HCT116 (cell line): ENCODE measurements around the gene MORF4L2. TPM values are rescaled to one million over a fixed set of nuclear protein-coding genes. Genes with fewer than 3 reads are reported as not detected.

Source experiments
- ATAC-seq: fragments of 200-7000 bp; cut with Tn5 transposase; 2 replicates; pipeline ENCODE4 v1.9.1; 2020; ENCODE audit warnings: mild to moderate bottlenecking, moderate library complexity
- BruUV-seq: library from RNA; stranded (reverse); fragments of 400-500 nt; replicated peaks from 2 replicates; lab custom pipeline; 2021; lab: Mats Ljungman, UMichigan
- CTCF ChIA-PET: fragments of 300-600 bp; sonication (Branson Sonifier 250); formaldehyde crosslinking; loops from one replicate; lab custom pipeline; 2021; ENCODE audit warnings: antibody characterized with exemption; lab: Charles Lee
- POLR2A ChIA-PET: fragments of 300-600, 350-600 bp; sonication (Branson Sonifier 250); formaldehyde crosslinking; loops from one replicate; lab custom pipeline; 2021; ENCODE audit warnings: antibody characterized with exemption; lab: Charles Lee
- RAD21 ChIA-PET, 2 experiments: fragments of 300-600 bp; sonication (Branson Sonifier 250); formaldehyde crosslinking; loops; one replicate each; lab custom pipeline; 2023; ENCODE audit warnings: low total read pairs in 2 of 2; ENCODE audit not compliant: uncharacterized antibody in 2 of 2, unreplicated experiment in 2 of 2, low non-redundant PET in 1 of 2; lab: Charles Lee
- DNase-seq: peaks from one replicate; pipeline ENCODE4 v3.0.0-alpha.2; 2010; ENCODE audit warnings: low read depth, low spot score
- H2AFZ ChIP-seq: fragments of 200-600 bp; shearing (Covaris generic), sonication (generic); 2 replicates; pipeline ENCODE4 v1.6.1; 2017; ENCODE audit warnings: low read depth, mixed run types, mixed read lengths, antibody characterized with exemption, low read length; ENCODE audit not compliant: poor library complexity, severe bottlenecking
- H3K27ac ChIP-seq: 2 replicates; pipeline ENCODE4 v1.5.1; 2012; ENCODE audit warnings: low read depth, low read length
- H3K27me3 ChIP-seq: fragments of 200-600 bp; sonication (generic); 2 replicates; pipeline ENCODE4 v1.6.1; 2016; ENCODE audit warnings: mixed run types, low read length, mixed read lengths; ENCODE audit not compliant: insufficient read depth
- H3K36me3 ChIP-seq, 2 experiments: fragments of 200-500 bp in 1 of 2; fragments of 200-600 bp in 1 of 2; sonication (Bioruptor generic) in 1 of 2; sonication (generic) in 1 of 2; 2 replicates each; pipeline versions ENCODE4 v1.5.1 to v1.6.1; 2014 to 2016; ENCODE audit warnings: low read length in 2 of 2, inconsistent platforms in 1 of 2, mixed read lengths in 1 of 2, mixed run types in 1 of 2; ENCODE audit not compliant: insufficient read depth in 2 of 2, control insufficient read depth in 1 of 2
- H3K4me1 ChIP-seq, 2 experiments: fragments of 200-600 bp in 1 of 2; sonication (generic) in 1 of 2; 2 replicates each; pipeline versions ENCODE4 v1.5.1 to v1.6.1; 2012 to 2017; ENCODE audit warnings: low read length in 2 of 2, inconsistent platforms in 1 of 2, mild to moderate bottlenecking in 1 of 2, mixed read lengths in 1 of 2, mixed run types in 1 of 2, moderate library complexity in 1 of 2; ENCODE audit not compliant: insufficient read depth in 2 of 2, control insufficient read depth in 1 of 2
- H3K4me2 ChIP-seq: fragments of 200-600 bp; sonication (generic); 2 replicates; pipeline ENCODE4 v1.6.1; 2017; ENCODE audit warnings: mixed run types, low read length, mixed read lengths
- H3K4me3 ChIP-seq, 2 experiments: fragments of 200-600 bp in 1 of 2; sonication (generic) in 1 of 2; replicated peaks in 1 of 2; 2 replicates each; pipeline ENCODE4 v1.5.1; 2011 to 2016; ENCODE audit warnings: low read length in 2 of 2, control low read depth in 1 of 2, low read depth in 1 of 2, mild to moderate bottlenecking in 1 of 2, mixed read lengths in 1 of 2, mixed run types in 1 of 2
- H3K79me2 ChIP-seq: fragments of 200-600 bp; sonication (generic); 2 replicates; pipeline ENCODE4 v1.6.1; 2017; ENCODE audit warnings: mild to moderate bottlenecking, mixed run types, low read length, moderate library complexity, mixed read lengths; ENCODE audit not compliant: insufficient read depth
- H3K9ac ChIP-seq: fragments of 200-600 bp; sonication (generic); 2 replicates; pipeline ENCODE4 v1.6.1; 2016; ENCODE audit warnings: low read length, mixed read lengths
- H3K9me2 ChIP-seq: fragments of 200-600 bp; sonication (generic), shearing (Covaris generic); 2 replicates; pipeline ENCODE4 v1.6.1; 2017; ENCODE audit warnings: mixed run types, mild to moderate bottlenecking, moderate library complexity; ENCODE audit not compliant: insufficient read depth
- H3K9me3 ChIP-seq, 2 experiments: fragments of 200-500 bp in 1 of 2; fragments of 200-600 bp in 1 of 2; sonication (Bioruptor generic) in 1 of 2; sonication (generic) in 1 of 2; 2 replicates each; pipeline ENCODE4 v1.6.1; 2014 to 2017; ENCODE audit warnings: low read length in 2 of 2, mixed read lengths in 2 of 2, inconsistent platforms in 1 of 2, low read depth in 1 of 2, mild to moderate bottlenecking in 1 of 2, mixed run types in 1 of 2, moderate library complexity in 1 of 2; ENCODE audit not compliant: control insufficient read depth in 1 of 2, insufficient read depth in 1 of 2
- H4K20me1 ChIP-seq: fragments of 200-600 bp; sonication (generic), shearing (Covaris generic); 2 replicates; pipeline ENCODE4 v1.6.1; 2017; ENCODE audit warnings: mixed run types, mild to moderate bottlenecking, moderate library complexity; ENCODE audit not compliant: insufficient read depth
- CBX3 ChIP-seq: IDR thresholded peaks from 2 replicates; pipeline ENCODE4 v1.6.1; 2012; ENCODE audit warnings: low read depth
- CEBPB ChIP-seq: IDR thresholded peaks from 2 replicates; pipeline ENCODE4 v1.6.1; 2012; ENCODE audit warnings: low read depth
- EGR1 ChIP-seq: IDR thresholded peaks from 2 replicates; pipeline ENCODE4 v1.6.1; 2012; ENCODE audit warnings: low read depth
- ELF1 ChIP-seq: IDR thresholded peaks from 2 replicates; pipeline ENCODE4 v1.6.1; 2012; ENCODE audit warnings: low read depth, borderline replicate concordance
- EZH2 ChIP-seq: fragments of 200-600 bp; sonication (generic); IDR thresholded peaks from 2 replicates; pipeline ENCODE4 v1.6.1; 2017; ENCODE audit warnings: antibody characterized with exemption, mixed run types
- FOSL1 ChIP-seq: IDR thresholded peaks from 2 replicates; pipeline ENCODE4 v1.6.1; 2012; ENCODE audit warnings: low read depth
- RAD21 ChIP-seq: IDR thresholded peaks from 2 replicates; pipeline ENCODE4 v1.6.1; 2012; ENCODE audit warnings: low read depth, mild to moderate bottlenecking
- SIN3A ChIP-seq: IDR thresholded peaks from 2 replicates; pipeline ENCODE4 v1.6.1; 2012; ENCODE audit warnings: low read depth
- SP1 ChIP-seq: IDR thresholded peaks from 2 replicates; pipeline ENCODE4 v1.6.1; 2012; ENCODE audit warnings: low read depth
- ZFX ChIP-seq: fragments of 450-650 bp; IDR thresholded peaks from 2 replicates; pipeline ENCODE4 v1.6.1; 2017
- ZNF274 ChIP-seq: fragments of 200-500 bp; sonication (Bioruptor generic); IDR thresholded peaks from 2 replicates; pipeline ENCODE4 v1.6.1; 2014; ENCODE audit warnings: mild to moderate bottlenecking, low read depth, low read length, inconsistent platforms
- intact Hi-C: fragments of 100-400 bp; cut with micrococcal nuclease; formaldehyde crosslinking; loops from 2 replicates; pipeline ENCODE4 v1.10.0; 2022
- total RNA-seq: library from RNA; stranded (reverse); gene quantifications from one replicate; pipeline ENCODE4 v1.2.1, GENCODE V29; 2021; ENCODE audit not compliant: unreplicated experiment
- TF ChIP-seq, protein P1 (sequence below): IDR thresholded peaks from 2 replicates; pipeline ENCODE4 v1.6.1; 2012
- TF ChIP-seq, protein P2 (sequence below), 3 experiments: fragments of 200-600 bp in 1 of 3; sonication (generic) in 1 of 3; IDR thresholded peaks in 2 of 3; conservative IDR thresholded peaks in 1 of 3; 2 replicates each; pipeline ENCODE4 v1.5.1; 2012 to 2017; ENCODE audit warnings: low read depth in 2 of 3, low read length in 2 of 3, antibody characterized with exemption in 1 of 3, borderline replicate concordance in 1 of 3, control low read depth in 1 of 3, mild to moderate bottlenecking in 1 of 3, mixed read lengths in 1 of 3, mixed run types in 1 of 3, moderate library complexity in 1 of 3; ENCODE audit not compliant: insufficient read depth in 1 of 3
- TF ChIP-seq, protein P3 (sequence below): IDR thresholded peaks from 2 replicates; pipeline ENCODE4 v1.6.1; 2012; ENCODE audit warnings: low read depth
- TF ChIP-seq, protein P4 (sequence below): IDR thresholded peaks from 2 replicates; pipeline ENCODE4 v1.6.1; 2011; ENCODE audit warnings: mild to moderate bottlenecking, low read length, moderate library complexity; ENCODE audit not compliant: insufficient replicate concordance; ENCODE audit errors: extremely low read depth

MORF4L2 gene
- total RNA-seq, 1 experiment from 2014 or later, result 308 TPM

DNA sequence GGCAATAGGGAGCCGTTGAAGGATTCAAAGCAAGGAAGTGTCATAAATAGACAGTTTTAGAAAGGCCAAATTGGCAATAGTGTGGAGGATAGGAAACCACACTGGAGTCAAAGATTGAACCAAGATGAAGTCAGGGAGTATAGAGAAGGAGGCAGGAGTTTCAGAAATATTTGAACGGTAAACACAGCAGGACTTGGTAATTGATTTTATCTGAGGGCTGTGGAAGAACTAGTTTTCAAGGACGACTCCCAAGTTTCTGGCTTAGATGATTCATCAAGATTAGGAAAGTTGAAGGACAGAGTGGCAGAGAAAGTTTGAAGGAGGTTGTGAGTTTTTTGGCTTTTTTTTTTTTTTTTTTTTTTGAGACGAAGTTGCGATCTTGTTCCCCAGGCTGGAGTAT is 12.7 kb upstream of the MORF4L2 start:
- Histone ChIP-seq H3K4me3 (no peak overlapping the region), H3K9me2 (no peaks in the 10 kb centered on the region), H3K27me3 (no peaks in the 10 kb centered on the region; the same call in 1 of the 2 replicates), H2AFZ (no peak overlapping the region), H4K20me1 (no peaks in the 10 kb centered on the region), H3K79me2 (no peaks in the 10 kb centered on the region), H3K36me3 (no peaks in the 10 kb centered on the region), H3K9ac (no peak overlapping the region), H3K9me3 (no peaks in the 10 kb centered on the region), H3K4me1 (no peaks in the 10 kb centered on the region), H3K27ac (no peak overlapping the region), H3K4me2 (no peak overlapping the region)
- ChIA-PET POLR2A (no interaction called here), RAD21 (no interaction called here), CTCF (no interaction called here)
- ATAC-seq, result no peak
- intact Hi-C loops, result no loop called here
- TF ChIP-seq CBX3 (no peak), SIN3A (no peak), ZFX (no peak)
- no TSS peak for BruUV-seq
- DNase-seq, result no peak

DNA sequence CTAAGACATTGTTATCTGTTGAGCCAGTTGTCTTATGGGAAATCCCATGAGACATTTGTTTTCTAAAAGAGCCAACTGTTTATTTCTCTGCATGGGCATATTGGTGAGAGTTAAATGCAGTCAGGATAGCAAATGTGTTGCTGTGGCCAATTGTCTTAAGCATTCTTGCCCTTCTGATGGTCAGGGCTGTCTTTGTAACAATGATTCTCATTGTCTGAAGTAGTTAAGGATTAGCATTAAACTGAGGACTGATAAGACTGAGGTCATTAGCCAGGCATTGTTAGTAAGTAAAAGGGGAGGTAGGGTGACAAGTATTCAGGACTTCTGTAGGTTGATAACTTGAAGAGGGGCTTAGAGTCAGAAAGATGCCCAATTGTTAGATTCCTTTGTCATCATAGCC is 11.2 kb upstream of the MORF4L2 start:
- ChIA-PET CTCF (no interaction called here), POLR2A (no interaction called here), RAD21 (no interaction called here)
- Histone ChIP-seq H3K9me3 (no peaks in the 10 kb centered on the region), H3K27me3 (no peaks in the 10 kb centered on the region), H3K27ac (no peak overlapping the region), H3K4me1 (no peaks in the 10 kb centered on the region), H3K36me3 (no peaks in the 10 kb centered on the region), H3K9ac (no peak overlapping the region), H3K79me2 (no peaks in the 10 kb centered on the region), H3K4me3 (no peak overlapping the region), H4K20me1 (no peaks in the 10 kb centered on the region), H3K9me2 (no peaks in the 10 kb centered on the region), H2AFZ (no peak overlapping the region), H3K4me2 (no peak overlapping the region)
- intact Hi-C loops, result no loop called here
- BruUV-seq, result no TSS peak
- DNase-seq, result no peak
- ATAC-seq, result no peak
- TF ChIP-seq ZNF274 (no peak), CEBPB (no peak), ELF1 (no peak), ZFX (no peak), FOSL1 (no peak), SP1 (no peak), EZH2 (no peak), RAD21 (no peak), EGR1 (no peak)
- TF ChIP-seq, protein P1, sequence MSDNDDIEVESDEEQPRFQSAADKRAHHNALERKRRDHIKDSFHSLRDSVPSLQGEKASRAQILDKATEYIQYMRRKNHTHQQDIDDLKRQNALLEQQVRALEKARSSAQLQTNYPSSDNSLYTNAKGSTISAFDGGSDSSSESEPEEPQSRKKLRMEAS, result no peak
- TF ChIP-seq, protein P2, sequence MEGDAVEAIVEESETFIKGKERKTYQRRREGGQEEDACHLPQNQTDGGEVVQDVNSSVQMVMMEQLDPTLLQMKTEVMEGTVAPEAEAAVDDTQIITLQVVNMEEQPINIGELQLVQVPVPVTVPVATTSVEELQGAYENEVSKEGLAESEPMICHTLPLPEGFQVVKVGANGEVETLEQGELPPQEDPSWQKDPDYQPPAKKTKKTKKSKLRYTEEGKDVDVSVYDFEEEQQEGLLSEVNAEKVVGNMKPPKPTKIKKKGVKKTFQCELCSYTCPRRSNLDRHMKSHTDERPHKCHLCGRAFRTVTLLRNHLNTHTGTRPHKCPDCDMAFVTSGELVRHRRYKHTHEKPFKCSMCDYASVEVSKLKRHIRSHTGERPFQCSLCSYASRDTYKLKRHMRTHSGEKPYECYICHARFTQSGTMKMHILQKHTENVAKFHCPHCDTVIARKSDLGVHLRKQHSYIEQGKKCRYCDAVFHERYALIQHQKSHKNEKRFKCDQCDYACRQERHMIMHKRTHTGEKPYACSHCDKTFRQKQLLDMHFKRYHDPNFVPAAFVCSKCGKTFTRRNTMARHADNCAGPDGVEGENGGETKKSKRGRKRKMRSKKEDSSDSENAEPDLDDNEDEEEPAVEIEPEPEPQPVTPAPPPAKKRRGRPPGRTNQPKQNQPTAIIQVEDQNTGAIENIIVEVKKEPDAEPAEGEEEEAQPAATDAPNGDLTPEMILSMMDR (IDR thresholded peaks at IDR 0.05 in 2 of 3, conservative IDR thresholded peaks at IDR 0.05 in 1 of 3; ENCODE audit: borderline replicate concordance in 1 of 3, insufficient read depth in 1 of 3, low read depth in 2 of 3, low read length in 2 of 3), result no peak
- TF ChIP-seq, protein P3, sequence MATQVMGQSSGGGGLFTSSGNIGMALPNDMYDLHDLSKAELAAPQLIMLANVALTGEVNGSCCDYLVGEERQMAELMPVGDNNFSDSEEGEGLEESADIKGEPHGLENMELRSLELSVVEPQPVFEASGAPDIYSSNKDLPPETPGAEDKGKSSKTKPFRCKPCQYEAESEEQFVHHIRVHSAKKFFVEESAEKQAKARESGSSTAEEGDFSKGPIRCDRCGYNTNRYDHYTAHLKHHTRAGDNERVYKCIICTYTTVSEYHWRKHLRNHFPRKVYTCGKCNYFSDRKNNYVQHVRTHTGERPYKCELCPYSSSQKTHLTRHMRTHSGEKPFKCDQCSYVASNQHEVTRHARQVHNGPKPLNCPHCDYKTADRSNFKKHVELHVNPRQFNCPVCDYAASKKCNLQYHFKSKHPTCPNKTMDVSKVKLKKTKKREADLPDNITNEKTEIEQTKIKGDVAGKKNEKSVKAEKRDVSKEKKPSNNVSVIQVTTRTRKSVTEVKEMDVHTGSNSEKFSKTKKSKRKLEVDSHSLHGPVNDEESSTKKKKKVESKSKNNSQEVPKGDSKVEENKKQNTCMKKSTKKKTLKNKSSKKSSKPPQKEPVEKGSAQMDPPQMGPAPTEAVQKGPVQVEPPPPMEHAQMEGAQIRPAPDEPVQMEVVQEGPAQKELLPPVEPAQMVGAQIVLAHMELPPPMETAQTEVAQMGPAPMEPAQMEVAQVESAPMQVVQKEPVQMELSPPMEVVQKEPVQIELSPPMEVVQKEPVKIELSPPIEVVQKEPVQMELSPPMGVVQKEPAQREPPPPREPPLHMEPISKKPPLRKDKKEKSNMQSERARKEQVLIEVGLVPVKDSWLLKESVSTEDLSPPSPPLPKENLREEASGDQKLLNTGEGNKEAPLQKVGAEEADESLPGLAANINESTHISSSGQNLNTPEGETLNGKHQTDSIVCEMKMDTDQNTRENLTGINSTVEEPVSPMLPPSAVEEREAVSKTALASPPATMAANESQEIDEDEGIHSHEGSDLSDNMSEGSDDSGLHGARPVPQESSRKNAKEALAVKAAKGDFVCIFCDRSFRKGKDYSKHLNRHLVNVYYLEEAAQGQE, result no peak
- TF ChIP-seq, protein P4, sequence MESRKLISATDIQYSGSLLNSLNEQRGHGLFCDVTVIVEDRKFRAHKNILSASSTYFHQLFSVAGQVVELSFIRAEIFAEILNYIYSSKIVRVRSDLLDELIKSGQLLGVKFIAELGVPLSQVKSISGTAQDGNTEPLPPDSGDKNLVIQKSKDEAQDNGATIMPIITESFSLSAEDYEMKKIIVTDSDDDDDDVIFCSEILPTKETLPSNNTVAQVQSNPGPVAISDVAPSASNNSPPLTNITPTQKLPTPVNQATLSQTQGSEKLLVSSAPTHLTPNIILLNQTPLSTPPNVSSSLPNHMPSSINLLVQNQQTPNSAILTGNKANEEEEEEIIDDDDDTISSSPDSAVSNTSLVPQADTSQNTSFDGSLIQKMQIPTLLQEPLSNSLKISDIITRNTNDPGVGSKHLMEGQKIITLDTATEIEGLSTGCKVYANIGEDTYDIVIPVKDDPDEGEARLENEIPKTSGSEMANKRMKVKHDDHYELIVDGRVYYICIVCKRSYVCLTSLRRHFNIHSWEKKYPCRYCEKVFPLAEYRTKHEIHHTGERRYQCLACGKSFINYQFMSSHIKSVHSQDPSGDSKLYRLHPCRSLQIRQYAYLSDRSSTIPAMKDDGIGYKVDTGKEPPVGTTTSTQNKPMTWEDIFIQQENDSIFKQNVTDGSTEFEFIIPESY, result no peak
